Posterior cingulate gyrus (tissue), 11 donors: Measurements from ENCODE around the gene ANKRD55.
"Not testable (repeated sequence)": the region's sequence is repeated elsewhere in the genome, so short reads cannot be mapped to it uniquely, and the experiment has no call there.

ENCODE experiments used
- DNase-seq, 10 donors: peaks; one replicate each; pipeline versions ENCODE4 v3.0.0 to v3.0.0-alpha.2; 2020 to 2021; ENCODE audit warnings: mixed read lengths in 3 of 10
- intact Hi-C: fragments of 100-400 bp; cut with DNase I; formaldehyde crosslinking; loops from one replicate; pipeline ENCODE4 v1.15.1; 2023

Gene ANKRD55

GRCh38 chr5:56233230-56233629 lies at the start of gene ANKRD55:
TSS of gene ANKRD55 (minus strand) at chr5:56233330. CDS start at chr5:56232913, 417 bp downstream.
- peak in 8 of 10 donors; percentile 12 to 91 (median 56) for DNase-seq
- intact Hi-C loops, result no loop called here

GRCh38 chr5:56282216-56282615 lies 49.1 kb upstream of the ANKRD55 start:
- no peak for DNase-seq
- intact Hi-C loops, result no loop called here

- no peak for DNase-seq
- intact Hi-C loops, result no loop called here
Observed at GRCh38 chr5:56281489-56282165, 48.5 kb upstream of the ANKRD55 start.

GRCh38 chr5:56279979-56280378 lies 46.8 kb upstream of the ANKRD55 start:
- intact Hi-C loops, result loop anchor here (10.0 kb wide), 1 partner anchor 195 kb away; no protein-coding TSS in a partner anchor
- no peak for DNase-seq

GRCh38 chr5:56279291-56279690 lies 46.2 kb upstream of the ANKRD55 start:
- DNase-seq, result no peak
- intact Hi-C loops, result loop anchor here (10.0 kb wide), 1 partner anchor 196 kb away; no protein-coding TSS in a partner anchor

- intact Hi-C loops, result loop anchor here (10.0 kb wide), 1 partner anchor 196 kb away; no protein-coding TSS in a partner anchor
- DNase-seq, result no peak
Observed at GRCh38 chr5:56278335-56278753, 45.2 kb upstream of the ANKRD55 start.

GRCh38 chr5:56277573-56277972 lies 44.4 kb upstream of the ANKRD55 start:
- intact Hi-C loops, result loop anchor here (10.0 kb wide), 1 partner anchor 197 kb away; no protein-coding TSS in a partner anchor
- no peak for DNase-seq

- intact Hi-C loops, result loop anchor here (10.0 kb wide), 1 partner anchor 201 kb away; no protein-coding TSS in a partner anchor
Observed at GRCh38 chr5:56273376-56273955, 40.3 kb upstream of the ANKRD55 start.

GRCh38 chr5:56272765-56273164 lies 39.6 kb upstream of the ANKRD55 start:
- intact Hi-C loops, result loop anchor here (10.0 kb wide), 1 partner anchor 202 kb away; no protein-coding TSS in a partner anchor
- DNase-seq, result no peak

More at GRCh38 chr5:56273376-56273955, 40.3 kb upstream of the ANKRD55 start:
- DNase-seq, result no peak

- intact Hi-C loops, result loop anchor here (1.0 to 10.0 kb wide), 3 partner anchors 204 to 951 kb away; no protein-coding TSS in a partner anchor
- peak; percentile 54 to 97 (median 80) for DNase-seq
Observed at GRCh38 chr5:56270568-56271392, 37.6 kb upstream of the ANKRD55 start.

- intact Hi-C loops, result loop anchor here (1.0 to 10.0 kb wide), 3 partner anchors 205 to 951 kb away; no protein-coding TSS in a partner anchor
- no peak for DNase-seq
Observed at GRCh38 chr5:56270058-56270457, 36.9 kb upstream of the ANKRD55 start.

GRCh38 chr5:56269216-56269927 lies 36.2 kb upstream of the ANKRD55 start:
- intact Hi-C loops, result loop anchor here (2.0 kb wide), 1 partner anchor 333 kb away; no protein-coding TSS in a partner anchor
- peak in 1 of 10 donors; percentile 7 for DNase-seq

GRCh38 chr5:56268707-56269106 lies 35.6 kb upstream of the ANKRD55 start:
- not testable (repeated sequence) for DNase-seq
- intact Hi-C loops, result loop anchor here (2.0 kb wide), 1 partner anchor 332 kb away; no protein-coding TSS in a partner anchor

GRCh38 chr5:56267856-56268255 lies 34.7 kb upstream of the ANKRD55 start:
- intact Hi-C loops, result loop anchor here (2.0 kb wide), 1 partner anchor 331 kb away; no protein-coding TSS in a partner anchor
- DNase-seq, result no peak

- intact Hi-C loops, result no loop called here
- peak in 2 of 10 donors; percentile 30 to 57 for DNase-seq
Observed at GRCh38 chr5:56264417-56265025, 31.4 kb upstream of the ANKRD55 start.

- intact Hi-C loops, result no loop called here
- DNase-seq, result no peak
Observed at GRCh38 chr5:56262279-56262678, 29.1 kb upstream of the ANKRD55 start.

- intact Hi-C loops, result no loop called here
- no peak for DNase-seq
Observed at GRCh38 chr5:56259002-56259511, 25.9 kb upstream of the ANKRD55 start.

GRCh38 chr5:56257763-56258529 lies 24.8 kb upstream of the ANKRD55 start:
- intact Hi-C loops, DNase-seq: not testable (repeated sequence)
